GM18861 (cell line): Measurements from ENCODE around the gene EOGT.

ENCODE experiments used
- ATAC-seq: cut with Tn5 transposase; IDR thresholded peaks from one replicate; pipeline ENCODE4 v1.9.1; 2021; ENCODE audit not compliant: unreplicated experiment

The EOGT gene

GRCh38 chr3:68963891-68964290, 49.6 kb downstream of the EOGT start:
- no peak for ATAC-seq

- ATAC-seq = no peak
Measured at GRCh38 chr3:68963376-68963775, 50.1 kb downstream of the EOGT start.

- ATAC-seq = no peak
Measured at GRCh38 chr3:68958932-68959331, 54.6 kb downstream of the EOGT start.

DNA sequence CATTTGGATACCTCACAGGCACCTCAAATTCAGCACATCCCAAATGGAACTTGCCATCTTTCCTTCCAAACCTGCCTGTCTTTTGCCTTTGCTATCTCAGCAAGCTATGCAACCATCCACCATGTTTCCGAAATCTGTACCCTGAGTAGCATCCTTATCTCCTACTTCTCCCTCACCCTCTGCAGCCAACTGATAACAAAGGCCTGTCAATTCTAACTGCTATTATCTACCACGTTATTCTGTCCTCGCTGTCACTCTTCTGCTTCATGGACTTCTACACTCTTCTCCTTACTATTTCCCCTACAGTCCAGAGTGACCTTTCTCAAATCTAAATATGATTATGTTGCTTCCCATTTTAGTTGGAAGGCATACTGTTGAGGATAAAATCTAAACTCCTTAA, 55.6 kb downstream of the EOGT start:
- ATAC-seq = no peak

- ATAC-seq = no peak
Measured at GRCh38 chr3:68953816-68954444, 59.6 kb downstream of the EOGT start.

GRCh38 chr3:68945225-68945624, 68.3 kb downstream of the EOGT start:
- ATAC-seq = no peak

- ATAC-seq = no peak
Measured at GRCh38 chr3:68943753-68944500, 69.6 kb downstream of the EOGT start.

- ATAC-seq = no peak
Measured at GRCh38 chr3:68941055-68941454, 72.4 kb downstream of the EOGT start.

DNA sequence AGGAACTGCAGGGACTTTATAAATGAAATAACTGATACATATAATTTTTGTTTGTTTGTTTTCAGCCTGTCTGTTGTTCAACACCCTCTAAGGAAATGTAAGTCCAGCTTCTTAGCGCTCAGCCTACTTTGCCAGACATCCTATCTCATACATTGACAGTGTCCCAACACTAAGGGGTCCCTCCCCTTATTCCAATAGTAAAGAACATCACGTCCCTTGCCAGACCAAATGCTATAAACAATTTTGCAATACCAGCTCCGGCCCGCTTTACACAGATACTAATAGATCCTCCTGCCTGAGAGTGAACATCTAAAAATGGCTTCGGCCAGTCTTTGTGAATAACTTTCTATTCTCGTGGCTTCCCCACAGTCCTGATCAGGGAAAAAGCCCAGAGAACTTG, 76.6 kb downstream of the EOGT start:
- no peak for ATAC-seq

- ATAC-seq = no peak
Measured at GRCh38 chr3:68935778-68936177, 77.7 kb downstream of the EOGT start.

- ATAC-seq = no peak
Measured at GRCh38 chr3:68931406-68932149, 81.9 kb downstream of the EOGT start.
